HG02763 (cell line): ENCODE measurements around the gene FEV.

Experiments
- ATAC-seq: cut with Tn5 transposase; IDR thresholded peaks from one replicate; pipeline ENCODE4 v1.9.1; 2021; ENCODE audit warnings: mild to moderate bottlenecking, moderate library complexity; ENCODE audit not compliant: unreplicated experiment

Gene FEV

DNA sequence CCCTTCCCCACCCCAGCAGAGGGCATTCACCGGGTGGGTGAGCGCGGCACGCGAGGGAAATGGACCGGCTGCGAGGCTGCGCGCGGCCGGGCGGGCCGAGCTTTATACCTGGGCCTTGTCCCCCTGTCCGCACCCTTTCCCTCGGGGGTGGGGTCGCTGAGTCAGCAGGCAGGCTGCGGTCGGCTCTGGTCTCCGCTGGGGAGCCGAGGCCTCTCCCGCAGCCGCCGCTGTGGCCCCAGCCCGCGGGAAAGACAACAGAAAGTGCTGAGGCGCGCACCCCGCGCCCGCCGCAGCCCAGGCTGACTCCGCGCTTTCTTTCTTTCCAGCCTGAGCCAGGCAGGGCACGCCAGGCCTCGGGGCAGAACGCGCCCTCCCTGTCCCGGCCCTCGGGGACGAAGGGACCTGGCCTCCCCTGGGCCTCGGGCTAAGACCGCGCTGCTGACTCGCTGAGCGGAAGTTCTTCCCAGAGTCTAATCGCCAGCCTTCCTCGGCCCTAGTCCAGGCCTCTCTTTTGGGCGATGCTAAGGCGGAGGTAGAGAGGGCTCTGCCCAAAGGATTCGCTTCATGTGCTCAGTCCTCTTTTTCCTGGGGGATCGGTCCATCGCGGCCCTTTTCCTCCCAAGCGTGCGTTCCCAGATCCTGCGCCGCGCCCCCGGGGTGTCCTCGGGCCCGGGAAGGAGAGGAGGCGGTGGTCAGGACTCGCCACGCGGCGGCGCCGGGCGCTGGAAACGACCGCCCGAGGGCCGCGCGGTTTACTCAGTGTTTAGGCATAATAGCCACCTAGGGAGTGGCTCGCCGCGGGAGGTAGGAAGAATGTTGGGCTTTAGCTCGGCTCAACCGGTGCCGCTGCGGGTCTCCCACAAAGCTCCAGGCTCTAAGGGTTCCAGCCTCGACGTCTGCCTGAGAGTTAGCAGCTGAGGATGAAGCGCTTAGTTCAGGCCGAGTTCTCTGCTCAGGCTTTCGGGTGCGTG is 8.6 kb upstream of the FEV start, which contains the start of gene CRYBA2:
Gene CRYBA2 (minus strand): TSS at position 78 of the 971 bp plus-strand sequence. CDS start 246 bp downstream, outside the sequence.
- ATAC-seq, result no peak

DNA sequence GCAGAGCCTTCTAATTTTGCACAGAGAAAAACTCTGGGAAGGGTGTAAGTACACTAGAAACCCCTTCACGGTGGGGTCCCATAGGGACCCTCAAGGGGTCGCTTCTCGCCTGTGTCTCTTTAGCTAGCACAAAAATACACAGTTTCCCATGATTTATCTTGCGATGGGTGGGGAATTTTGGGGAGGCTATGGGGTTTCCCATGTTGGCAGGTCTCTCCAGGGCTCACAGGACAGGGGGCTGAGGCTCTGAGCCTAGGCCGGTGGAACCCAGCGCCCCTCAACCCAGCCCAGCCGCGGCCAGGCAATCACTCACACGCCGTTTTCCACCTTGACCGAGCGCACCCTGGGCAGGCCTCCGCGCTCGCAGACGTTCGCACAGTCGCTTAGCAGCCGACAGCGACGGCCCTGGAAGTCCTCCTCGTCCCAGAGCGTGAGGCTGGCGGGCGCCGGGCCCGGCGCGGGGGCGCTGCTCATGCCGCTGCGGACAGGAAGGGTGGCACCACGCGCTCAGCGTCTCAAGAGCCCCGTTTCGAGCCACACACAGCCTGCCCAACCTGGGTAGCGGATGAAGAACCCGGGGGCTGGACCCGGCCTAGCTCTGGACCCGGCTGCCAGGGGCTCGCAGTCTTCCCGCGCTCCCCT is 7.8 kb upstream of the FEV start:
- no peak for ATAC-seq

DNA sequence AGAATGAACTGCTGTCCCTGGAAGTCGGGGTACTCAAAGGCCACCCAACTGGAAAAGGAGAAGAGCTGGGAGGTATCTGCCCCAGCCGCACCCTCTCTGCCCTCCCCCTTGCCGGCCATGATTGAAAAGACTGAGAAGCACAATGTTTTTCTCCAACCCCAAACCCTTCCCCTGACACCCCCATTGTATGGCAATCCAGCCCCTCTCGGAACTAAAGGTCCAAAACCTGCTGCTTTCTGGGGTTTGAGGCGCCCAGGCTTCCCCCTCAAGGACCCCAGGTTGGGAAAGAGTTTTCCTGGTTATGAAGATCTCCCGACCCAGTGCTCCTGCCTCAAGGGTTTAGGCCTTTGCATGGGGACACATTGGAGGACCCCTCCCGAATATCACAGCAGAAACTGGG is 7.2 kb upstream of the FEV start:
- ATAC-seq, result no peak

DNA sequence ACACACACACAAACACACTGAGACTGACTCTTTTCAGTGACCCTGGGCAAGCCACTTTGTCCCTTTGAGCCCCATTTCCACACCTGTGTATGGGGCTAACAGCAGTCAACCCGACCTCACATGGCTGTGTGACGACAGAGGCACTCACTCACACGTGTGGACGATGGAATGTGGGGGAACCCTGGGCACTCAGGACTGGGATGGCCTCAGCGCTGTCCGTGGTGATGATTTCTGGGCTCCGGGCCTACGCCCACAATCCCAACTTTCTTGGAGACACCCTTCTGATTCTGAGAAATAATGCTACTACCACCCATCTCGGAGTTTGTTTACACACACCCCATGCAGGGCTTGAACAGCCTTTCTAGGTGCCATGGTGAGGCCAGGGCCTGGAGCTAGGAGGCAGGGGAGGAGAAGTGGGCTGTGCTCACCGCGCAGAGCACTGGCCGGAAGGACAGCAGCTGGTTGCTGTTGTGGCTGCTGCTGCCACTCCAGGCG is 6.7 kb upstream of the FEV start:
- no peak for ATAC-seq

DNA sequence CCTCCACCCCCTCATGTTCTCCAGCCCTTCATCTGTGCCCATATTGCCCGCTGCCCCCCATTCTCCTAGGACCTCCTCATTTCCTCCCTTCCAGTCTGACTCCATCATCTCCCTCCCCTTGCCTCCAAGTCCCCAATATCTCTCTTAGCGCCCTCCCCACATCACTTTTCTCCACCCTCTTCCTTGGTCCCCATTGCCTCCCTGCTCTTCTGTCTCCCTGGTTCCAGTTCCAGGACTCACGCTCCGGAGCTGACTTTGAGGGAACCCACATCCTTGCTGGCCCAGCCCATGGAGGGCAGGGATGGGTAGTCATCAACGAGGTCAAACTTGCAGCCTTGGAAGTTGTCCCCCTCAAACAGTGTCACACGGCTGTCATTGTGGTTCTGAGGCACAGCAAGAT is 5.6 kb upstream of the FEV start:
- ATAC-seq, result no peak

DNA sequence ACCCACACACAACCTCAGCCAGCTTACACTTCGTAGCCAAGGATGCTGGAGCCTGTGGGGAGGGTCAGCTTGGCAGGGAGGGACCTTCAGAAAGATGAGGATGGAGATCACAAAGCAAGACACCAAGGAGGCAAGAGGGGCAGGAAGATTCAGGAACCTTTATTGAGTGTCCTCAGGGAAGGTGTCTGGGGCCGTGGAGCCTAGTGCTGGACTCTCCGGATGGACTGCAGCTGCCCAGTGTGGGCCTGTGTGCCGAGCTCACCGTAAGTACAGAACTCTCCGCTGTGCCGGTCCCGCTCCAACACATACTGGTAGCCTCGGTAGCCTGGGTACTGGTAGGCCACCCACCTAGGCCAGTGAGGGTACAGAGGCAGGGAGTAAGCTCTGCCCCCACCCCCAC is 5.1 kb upstream of the FEV start:
- no peak for ATAC-seq

DNA sequence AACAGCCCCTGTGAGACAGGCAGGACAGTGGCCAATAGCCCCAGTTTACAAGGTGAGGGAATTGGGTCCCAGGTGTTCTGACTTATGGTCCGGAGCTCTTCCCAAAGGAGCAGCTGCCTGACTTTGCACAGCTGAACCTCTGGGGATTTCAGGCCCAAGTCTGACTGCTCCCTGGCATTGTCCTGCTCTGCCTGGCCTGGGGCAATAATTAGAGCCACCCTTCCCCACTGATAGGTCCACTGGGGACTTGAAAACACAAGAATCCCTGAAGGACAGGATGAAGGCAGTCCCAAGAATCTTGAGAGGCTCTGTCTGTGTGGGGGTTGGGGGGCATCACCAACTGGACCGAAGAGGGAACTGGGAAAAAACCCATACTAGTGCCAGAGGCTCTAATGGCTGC is 3.7 kb upstream of the FEV start:
- no peak for ATAC-seq

DNA sequence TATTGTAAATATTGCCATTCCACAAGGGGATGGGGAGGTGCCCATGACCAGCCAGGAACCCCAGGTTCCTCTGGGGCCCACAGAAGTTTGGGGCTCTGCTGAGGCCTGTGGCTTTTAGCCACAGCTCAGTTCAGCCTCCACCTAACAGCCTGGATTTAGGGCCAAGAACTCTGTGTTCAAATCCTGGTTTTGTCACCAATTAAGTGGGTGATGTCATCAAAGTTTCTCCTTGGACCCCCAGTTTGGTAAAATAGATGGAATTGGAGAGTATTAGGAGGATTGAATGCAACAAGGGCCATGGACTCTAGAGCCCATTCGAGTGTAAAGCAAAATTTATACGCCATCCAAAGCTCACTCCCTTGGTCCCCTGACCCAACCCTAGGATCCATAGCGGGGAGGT is 3.2 kb upstream of the FEV start:
- ATAC-seq, result no peak

DNA sequence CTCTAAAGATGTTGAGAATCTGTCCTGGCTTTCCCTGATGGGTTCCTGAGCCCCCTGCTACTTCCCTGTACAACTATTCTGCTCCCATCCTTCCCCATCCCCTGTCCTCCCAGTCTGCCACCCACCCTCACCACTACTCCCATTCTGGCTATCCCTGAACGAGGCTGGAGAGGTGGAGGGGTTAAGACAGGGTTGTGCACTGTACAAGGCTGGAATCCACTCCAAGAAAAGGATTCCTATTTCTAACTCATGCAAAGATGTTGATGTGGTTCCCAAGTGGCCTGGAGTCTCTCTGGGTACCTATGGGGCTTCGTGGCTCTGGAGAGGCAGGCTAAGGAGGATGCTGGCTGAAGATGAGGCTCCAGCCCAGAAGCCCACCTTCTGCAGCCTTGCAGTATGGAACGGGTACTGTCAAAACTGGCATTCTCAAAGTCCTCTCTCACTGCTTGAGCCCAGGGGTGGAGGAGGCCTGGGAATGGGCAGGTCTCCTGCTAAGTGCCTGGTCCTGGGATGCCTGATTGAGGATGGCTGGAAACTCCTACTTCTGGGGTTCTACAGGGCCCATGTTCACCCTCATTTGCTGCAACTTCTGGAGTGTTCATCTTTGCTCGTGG is 1.3 kb upstream of the FEV start:
- ATAC-seq, result no peak

DNA sequence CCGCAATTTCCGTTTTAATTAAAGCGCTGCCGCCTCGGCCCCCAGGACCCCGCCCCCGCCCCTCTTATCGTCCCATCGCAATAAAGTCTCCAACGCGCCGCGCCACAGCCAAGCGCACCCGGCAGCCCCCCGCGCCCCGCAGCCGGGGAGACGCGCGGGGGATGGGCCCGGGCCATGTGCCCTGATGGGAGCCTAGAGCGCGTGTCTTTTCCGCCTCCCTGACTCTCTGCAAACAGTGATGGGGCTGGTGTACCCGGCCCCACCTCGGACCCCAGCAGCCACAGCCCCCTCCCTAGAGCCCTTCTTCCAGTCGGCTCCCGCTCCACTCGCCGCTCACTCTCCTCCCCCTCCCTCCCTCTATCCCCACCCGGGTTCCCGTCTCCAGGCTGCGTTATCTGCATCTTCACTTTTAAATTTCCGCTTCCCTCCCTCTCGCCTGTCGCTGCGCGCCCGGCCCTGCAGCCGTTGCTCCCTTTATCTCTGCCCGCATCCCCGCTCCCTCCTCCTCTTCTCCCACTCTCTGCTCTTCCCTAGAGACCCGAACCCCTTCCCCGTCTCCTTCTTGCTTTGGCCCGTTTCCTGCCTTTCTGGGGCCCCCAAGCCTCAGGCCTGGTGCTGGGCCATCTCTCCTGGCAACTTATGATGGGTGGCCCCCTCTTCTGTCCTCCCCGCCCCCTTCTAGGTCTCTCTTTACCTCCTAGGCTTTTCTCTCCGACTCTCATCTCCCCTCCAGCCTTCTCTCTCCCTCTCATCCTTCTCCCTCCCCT is 524 bp upstream of the FEV start:
- ATAC-seq, result no peak

DNA sequence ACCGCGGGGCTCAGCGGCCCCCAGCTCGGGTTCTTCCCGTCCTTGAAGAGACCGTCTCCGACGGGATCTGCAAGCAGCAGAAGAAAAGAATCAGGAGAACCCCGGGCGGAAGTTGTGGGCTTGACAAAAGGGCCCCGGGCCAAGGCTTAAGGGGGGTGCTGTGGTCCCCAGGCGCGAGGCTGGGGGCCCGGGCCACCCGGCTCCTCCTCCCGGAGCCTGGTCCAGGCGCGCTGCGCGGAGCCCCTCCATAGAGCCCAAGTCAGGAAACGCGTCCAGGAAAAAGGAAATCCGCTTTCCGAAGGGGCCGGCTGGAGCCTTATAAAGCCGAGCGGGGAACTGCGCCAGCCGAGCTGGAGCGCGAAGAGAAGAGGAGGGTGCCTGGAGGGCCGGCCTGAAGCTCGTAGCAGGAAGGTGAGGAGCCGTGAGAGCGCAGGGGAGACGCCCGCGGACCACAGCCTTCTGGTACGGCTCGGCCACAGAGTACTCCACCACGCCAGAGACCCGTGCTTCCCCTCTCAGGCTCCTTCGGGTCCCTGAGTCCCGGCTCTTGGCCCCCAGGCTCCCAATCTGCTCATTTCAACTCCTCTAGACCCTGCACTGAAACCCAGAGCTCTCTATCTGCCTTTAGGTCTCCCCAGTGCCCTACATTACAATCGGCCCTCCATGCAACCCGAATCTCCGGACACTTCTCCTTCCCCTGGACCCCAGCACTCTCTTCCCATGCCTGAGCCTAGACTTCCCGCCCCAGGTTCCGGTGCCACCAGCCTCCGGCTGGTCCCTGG is 554 bp downstream of the FEV start:
- ATAC-seq, result no peak

DNA sequence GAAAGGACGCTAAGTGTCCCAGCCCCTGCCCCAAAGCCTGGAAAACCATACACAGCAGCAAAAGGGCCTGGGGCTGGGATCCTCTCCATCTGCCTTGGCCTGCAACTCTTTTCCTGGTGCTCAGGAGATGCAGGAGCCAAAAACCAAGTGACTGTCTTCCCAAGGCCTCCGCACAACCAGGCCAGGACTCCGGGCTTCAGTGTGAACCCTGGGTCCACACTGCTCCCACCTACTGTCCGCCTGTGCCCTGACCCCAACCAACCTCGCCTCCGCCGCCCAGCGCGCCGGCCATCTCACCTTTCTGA is 1.1 kb downstream of the FEV start:
- no peak for ATAC-seq

DNA sequence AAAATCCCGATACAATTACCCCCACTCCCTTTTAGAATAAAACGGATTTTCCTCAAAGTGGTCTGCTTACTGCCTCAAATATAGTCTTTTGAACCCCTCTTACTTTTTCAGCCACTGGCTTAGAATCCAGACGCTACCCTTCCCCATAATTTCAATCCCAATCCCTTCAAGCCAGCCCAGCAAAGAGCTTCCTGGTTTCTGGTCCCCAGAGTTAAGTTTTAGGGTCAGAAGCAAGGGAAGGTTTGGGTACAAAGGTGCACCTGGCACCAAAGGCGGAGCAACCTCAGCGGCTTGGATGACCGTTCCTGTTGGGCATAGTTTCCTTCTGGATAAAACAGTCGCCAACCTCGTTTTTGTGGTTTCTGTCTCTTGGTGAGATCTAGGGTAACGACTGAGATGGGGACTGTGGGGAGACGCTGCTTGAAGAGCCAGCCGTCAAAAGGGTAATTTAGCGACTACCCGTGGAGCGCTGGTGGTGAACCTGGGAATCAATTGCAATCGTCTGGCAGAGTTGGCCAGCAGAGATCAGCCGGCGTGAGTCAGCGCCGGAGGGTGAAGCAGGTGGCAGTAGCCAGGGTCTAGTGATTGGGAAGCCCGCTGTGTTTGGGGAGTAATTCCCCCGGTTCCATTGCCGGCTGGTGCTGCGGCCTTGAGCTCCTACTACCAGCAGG is 1.6 kb downstream of the FEV start:
- ATAC-seq, result no peak

DNA sequence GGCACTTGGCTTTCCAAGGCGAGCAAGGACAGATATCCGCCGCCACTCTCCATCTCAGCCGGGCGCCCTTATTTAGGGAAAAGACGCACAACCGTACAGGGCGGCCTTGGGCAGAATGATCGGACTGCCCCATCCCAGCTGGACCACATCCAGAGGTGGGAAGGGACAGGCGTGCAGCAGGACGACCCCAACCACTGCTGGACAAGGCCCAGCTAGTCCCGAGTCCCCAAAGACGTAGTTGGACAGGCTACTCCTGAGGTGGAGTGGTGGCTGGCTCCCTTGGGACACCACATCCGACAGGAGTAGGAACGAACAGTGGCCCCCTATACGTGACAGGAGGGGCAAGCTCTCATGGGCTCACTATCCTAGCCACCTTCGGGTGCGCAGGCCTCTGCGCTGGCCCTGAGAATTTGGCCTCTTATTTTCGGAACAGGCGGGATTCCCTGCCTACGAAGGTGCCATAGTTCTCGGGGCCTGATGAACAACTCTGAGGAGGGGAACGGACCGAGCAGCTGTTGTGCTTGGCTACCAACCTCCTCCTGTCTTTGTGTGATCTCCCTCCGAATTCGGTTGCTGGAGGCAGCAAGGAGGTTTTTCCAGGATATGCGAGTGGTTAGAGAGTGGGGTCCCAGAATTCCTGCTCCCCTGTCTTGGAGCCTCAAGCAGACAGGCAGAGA is 2.3 kb downstream of the FEV start:
- no peak for ATAC-seq

DNA sequence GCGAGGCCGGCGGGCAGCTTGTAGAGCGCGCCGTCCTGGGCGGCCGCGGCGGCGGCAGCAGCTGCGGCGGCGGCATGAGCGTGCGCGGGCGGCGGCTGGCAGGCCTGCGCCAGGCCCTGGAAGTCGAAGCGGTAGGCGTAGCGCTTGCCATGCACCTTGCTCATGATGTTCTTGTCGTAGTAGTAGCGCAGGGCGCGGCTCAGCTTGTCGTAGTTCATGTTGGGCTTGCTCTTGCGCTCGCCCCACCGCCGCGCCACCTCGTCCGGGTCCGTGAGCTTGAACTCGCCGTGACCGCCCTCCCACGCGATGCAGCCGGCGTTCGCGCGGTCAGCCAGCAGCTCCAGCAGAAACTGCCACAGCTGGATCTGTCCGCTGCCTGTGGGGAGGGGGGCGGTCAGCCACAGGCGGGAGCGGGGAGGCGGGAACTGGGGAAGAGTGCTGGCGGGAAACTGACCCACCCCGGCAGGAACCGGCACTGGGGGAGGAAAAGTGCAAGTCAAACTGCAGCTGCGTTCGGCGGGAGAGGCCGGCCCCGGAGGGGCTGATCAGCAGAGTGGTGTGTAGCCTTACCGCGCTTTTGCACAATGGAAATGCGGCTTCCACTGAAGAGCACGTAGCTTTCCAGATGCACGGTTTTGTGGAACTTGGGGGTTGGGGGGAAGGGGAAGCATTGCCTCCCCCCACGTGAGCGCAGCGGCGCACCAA is 3.0 kb downstream of the FEV start:
- no peak for ATAC-seq

DNA sequence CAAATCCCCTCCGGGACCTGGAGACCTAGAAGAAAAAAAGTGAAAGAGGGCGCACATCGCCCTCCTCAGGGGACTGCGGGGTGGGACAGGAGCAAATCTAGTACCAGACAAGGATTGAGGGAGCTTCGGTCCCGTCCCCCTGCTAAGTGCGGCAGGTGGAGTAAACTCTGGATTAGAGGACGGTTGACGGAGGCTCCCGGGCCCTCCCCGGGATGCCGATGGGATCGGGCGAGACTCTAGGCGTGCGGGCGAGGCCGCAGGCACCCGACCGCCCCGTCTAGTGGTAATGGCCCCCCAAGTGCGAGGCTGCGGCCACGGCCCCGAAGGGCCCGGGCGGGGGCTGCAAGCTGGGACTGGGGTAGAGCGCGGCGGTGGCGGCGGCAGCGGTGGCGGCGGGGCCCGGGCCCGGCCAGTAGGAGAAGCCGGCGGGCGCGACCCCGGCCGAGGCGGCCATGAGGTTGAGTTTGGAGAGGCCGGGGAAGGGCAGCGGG is 3.5 kb downstream of the FEV start:
- ATAC-seq, result no peak

DNA sequence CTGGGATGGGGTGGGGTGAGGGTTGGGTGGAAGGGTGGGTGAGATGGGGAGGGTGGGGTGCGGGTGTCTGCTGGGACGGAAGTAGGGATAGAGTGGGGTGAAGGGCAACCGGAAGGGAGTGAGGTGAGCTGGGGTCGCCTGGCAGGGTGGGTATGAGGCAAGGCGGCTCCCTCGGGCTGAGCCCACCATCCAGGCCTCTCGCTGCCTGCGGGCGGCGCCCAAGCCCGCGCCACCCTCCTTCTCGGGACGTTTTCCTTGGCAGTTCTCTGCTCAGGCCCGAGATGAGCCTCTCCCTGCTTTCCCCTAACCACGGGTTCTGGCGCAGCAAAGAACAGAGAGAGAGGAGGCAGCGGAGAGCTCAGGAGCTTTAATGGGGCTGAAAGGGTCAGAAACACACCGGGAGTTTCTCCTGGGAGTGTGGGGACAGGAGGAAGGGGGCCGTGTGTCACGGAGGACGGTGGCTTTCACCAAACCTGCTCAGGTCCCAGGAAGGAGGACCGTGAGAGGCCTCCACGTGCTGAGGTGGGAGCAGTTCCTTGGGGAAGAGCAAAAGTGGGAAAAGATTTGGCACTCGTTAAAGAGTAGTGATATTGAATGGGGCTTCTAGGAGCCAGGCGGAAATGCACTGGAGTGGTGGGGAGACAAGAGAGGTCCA is 4.1 kb downstream of the FEV start:
- ATAC-seq, result no peak
